Measurements from ENCODE around the gene ZNF516.

The ZNF516 gene

GRCh38 chr18:76487070-76487469 lies 8.0 kb downstream of the ZNF516 start:
- TF ChIP-seq CTCF (IDR thresholded peaks at IDR 0.05; ENCODE audit: low read depth, low read length) = no peak
- no peak for DNase-seq (ENCODE audit: low read depth, low spot score)
- in situ Hi-C loops (cut with HindIII; ENCODE audit: low sequenced_read_pairs) = no loop called here
- no peak overlapping the region for H3K4me3 ChIP-seq (ENCODE audit: low read depth, low read length)

GRCh38 chr18:76486574-76486973 lies 8.5 kb downstream of the ZNF516 start:
- no peak overlapping the region for H3K4me3 ChIP-seq (ENCODE audit: low read depth, low read length)
- no peak for DNase-seq (ENCODE audit: low read depth, low spot score)
- TF ChIP-seq CTCF (IDR thresholded peaks at IDR 0.05; ENCODE audit: low read depth, low read length) = no peak
- in situ Hi-C loops (cut with HindIII; ENCODE audit: low sequenced_read_pairs) = no loop called here

- no peak overlapping the region for H3K4me3 ChIP-seq (ENCODE audit: low read depth, low read length)
- no peak for DNase-seq (ENCODE audit: low read depth, low spot score)
- TF ChIP-seq CTCF (IDR thresholded peaks at IDR 0.05; ENCODE audit: low read depth, low read length) = no peak
- in situ Hi-C loops (cut with HindIII; ENCODE audit: low sequenced_read_pairs) = no loop called here
Observed at GRCh38 chr18:76486038-76486437, 9.0 kb downstream of the ZNF516 start.

GRCh38 chr18:76484749-76485387 lies 10.2 kb downstream of the ZNF516 start:
- no peak for DNase-seq (ENCODE audit: low read depth, low spot score)
- in situ Hi-C loops (cut with HindIII; ENCODE audit: low sequenced_read_pairs) = no loop called here
- TF ChIP-seq CTCF (IDR thresholded peaks at IDR 0.05; ENCODE audit: low read depth, low read length) = no peak
- no peak overlapping the region for H3K4me3 ChIP-seq (ENCODE audit: low read depth, low read length)

GRCh38 chr18:76483780-76484179 lies 11.3 kb downstream of the ZNF516 start:
- no peak for TF ChIP-seq CTCF (IDR thresholded peaks at IDR 0.05; ENCODE audit: low read depth, low read length)
- H3K4me3 ChIP-seq (ENCODE audit: low read depth, low read length) = no peak overlapping the region
- in situ Hi-C loops (cut with HindIII; ENCODE audit: low sequenced_read_pairs) = no loop called here
- no peak for DNase-seq (ENCODE audit: low read depth, low spot score)

- TF ChIP-seq CTCF (IDR thresholded peaks at IDR 0.05; ENCODE audit: low read depth, low read length) = no peak
- no peak overlapping the region for H3K4me3 ChIP-seq (ENCODE audit: low read depth, low read length)
- in situ Hi-C loops (cut with HindIII; ENCODE audit: low sequenced_read_pairs) = no loop called here
- no peak for DNase-seq (ENCODE audit: low read depth, low spot score)
Observed at GRCh38 chr18:76482971-76483691, 11.9 kb downstream of the ZNF516 start.
